GM13976 (cell line): Measurements from ENCODE around the gene TEX36.

Experiments used
- DNase-seq: peaks from one replicate; pipeline ENCODE4 v3.0.0; 2012; ENCODE audit warnings: low spot score
- in situ Hi-C: fragments of 300-500 bp; cut with MboI; formaldehyde crosslinking; loops from one replicate; pipeline ENCODE4 v1.12.0; 2022; ENCODE audit warnings: low sequenced_read_pairs, mixed read lengths, inconsistent platforms; ENCODE audit not compliant: unreplicated experiment
- TF ChIP-seq, protein P1 (sequence below): IDR thresholded peaks from 2 replicates; pipeline ENCODE4 v1.5.1; 2012; ENCODE audit warnings: borderline replicate concordance, mild to moderate bottlenecking; ENCODE audit not compliant: insufficient read depth; ENCODE audit errors: extremely low read depth, missing control alignments, control extremely low read depth

Gene TEX36

DNA sequence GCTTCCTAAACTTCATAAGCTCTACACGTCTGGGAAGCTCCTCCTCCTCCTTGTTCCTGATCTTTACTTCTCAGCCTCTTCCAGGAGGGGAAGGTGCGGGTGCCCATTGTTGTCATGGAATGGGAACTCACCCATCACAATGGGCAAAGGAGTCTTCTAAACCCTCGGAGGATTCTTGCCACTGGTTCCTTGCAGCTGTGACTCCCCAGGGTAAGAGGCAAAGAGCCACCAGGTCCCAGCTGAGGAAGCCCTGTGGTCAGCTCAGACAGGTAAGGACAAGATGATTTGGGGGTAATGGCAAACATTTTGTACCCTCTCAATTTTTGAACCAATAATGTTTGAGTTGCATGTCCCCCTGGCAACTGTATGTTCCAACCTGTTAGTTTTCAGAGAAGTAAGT lies at the start of gene TEX36:
Gene TEX36 (minus strand): TSS at position 101 of the 400 bp plus-strand sequence. CDS start 174 bp downstream, outside the sequence.
- in situ Hi-C loops: no loop called here
- TF ChIP-seq, protein P1, sequence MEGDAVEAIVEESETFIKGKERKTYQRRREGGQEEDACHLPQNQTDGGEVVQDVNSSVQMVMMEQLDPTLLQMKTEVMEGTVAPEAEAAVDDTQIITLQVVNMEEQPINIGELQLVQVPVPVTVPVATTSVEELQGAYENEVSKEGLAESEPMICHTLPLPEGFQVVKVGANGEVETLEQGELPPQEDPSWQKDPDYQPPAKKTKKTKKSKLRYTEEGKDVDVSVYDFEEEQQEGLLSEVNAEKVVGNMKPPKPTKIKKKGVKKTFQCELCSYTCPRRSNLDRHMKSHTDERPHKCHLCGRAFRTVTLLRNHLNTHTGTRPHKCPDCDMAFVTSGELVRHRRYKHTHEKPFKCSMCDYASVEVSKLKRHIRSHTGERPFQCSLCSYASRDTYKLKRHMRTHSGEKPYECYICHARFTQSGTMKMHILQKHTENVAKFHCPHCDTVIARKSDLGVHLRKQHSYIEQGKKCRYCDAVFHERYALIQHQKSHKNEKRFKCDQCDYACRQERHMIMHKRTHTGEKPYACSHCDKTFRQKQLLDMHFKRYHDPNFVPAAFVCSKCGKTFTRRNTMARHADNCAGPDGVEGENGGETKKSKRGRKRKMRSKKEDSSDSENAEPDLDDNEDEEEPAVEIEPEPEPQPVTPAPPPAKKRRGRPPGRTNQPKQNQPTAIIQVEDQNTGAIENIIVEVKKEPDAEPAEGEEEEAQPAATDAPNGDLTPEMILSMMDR: no peak
- DNase-seq: no peak

- TF ChIP-seq, protein P1: no peak
- no peak for DNase-seq
- in situ Hi-C loops: no loop called here
These were observed 44.5 kb upstream of the TEX36 start for GRCh38 chr10:125727436-125727835.

DNA sequence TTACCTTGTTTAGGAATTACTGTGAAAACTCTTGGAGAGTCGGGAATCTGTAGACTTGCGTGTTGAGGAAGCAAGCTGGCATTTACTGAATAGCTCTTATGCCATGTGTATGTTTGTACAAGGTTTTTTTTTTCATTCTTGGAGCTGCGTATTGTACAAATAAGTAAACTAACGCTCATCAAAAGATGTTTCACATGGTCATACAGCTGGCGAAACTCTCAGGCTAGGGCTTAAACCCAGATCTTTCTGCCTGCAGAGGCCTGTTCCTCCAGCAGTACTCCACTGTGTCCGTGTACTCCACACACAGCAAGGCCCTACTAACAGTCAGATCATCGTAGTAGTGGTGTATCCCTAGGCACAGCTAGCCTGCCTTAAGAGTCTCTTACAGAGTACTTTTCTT lies 44.0 kb upstream of the TEX36 start:
- TF ChIP-seq, protein P1: no peak
- DNase-seq: no peak
- in situ Hi-C loops: no loop called here

GRCh38 chr10:125722811-125723210 lies 39.8 kb upstream of the TEX36 start:
- TF ChIP-seq, protein P1: no peak
- DNase-seq: no peak
- in situ Hi-C loops: no loop called here

DNA sequence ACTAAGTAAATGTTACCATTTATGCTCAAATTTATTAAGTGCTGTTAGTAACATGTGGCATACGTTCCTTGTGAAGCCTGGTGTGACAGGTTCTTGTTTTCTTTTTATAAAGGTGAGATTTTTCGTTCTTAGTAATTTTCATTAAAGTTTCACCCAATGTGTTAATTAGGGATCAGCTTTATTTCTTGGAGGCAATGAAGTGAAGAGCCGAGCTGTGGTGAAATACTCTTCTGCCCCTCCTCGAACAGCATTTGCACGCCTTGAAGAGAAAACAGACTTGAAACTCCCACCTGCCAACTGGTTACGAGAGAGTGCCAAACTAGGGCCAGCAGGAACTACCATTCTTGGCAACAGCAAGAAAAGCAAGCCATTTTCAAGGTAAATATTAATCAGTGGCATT lies 38.1 kb upstream of the TEX36 start:
- TF ChIP-seq, protein P1: no peak
- no peak for DNase-seq

DNA sequence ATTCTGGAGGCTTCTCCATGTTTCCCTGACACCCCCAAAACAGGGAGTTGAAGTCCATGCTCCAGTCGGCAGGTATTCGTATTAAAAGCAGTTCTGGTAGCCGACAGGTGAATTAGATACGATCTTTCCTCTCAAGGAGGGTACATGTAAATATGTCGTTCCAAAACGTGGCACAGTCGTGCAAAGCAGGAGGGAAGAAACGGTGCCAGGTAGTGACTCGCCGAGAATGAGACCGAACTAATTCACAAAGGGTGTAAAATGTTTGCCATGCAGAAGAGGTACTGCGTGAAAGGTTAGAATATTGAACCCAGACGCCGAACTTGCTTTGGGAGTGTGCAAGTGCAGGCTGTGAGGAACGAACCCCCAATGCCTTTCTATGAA lies 37.0 kb upstream of the TEX36 start:
- no peak for DNase-seq
- in situ Hi-C loops: no loop called here
- TF ChIP-seq, protein P1: no peak

More for the DNA sequence above, 38.1 kb upstream of the TEX36 start:
- in situ Hi-C loops: no loop called here
